Left ventricle myocardium inferior (tissue), 1 donor: ENCODE measurements around the gene PRR5L. TPM values are rescaled to one million over a fixed set of nuclear protein-coding genes. Genes with fewer than 3 reads are reported as not detected.

Source experiments
- DNase-seq: peaks from one replicate; pipeline ENCODE4 v3.0.0-alpha.2; 2020
- H3K27ac ChIP-seq: fragments of 200-600 bp; replicated peaks from 2 replicates; pipeline ENCODE4 v1.8.0; 2021
- H3K27me3 ChIP-seq: fragments of 200-600 bp; 2 replicates; pipeline ENCODE4 v1.8.0; 2021; ENCODE audit warnings: low read depth
- H3K36me3 ChIP-seq: fragments of 200-600 bp; 2 replicates; pipeline ENCODE4 v1.8.0; 2021
- H3K4me1 ChIP-seq: fragments of 200-600 bp; 2 replicates; pipeline ENCODE4 v1.8.0; 2021
- H3K4me3 ChIP-seq: fragments of 200-600 bp; 2 replicates; pipeline ENCODE4 v1.8.0; 2021; ENCODE audit warnings: mild to moderate bottlenecking, moderate library complexity
- H3K9me3 ChIP-seq: fragments of 200-600 bp; replicated peaks from 2 replicates; pipeline ENCODE4 v1.8.0; 2021
- intact Hi-C: fragments of 100-400 bp; cut with micrococcal nuclease; formaldehyde crosslinking; loops from one replicate; pipeline ENCODE4 v1.11.0; 2022
- total RNA-seq: library from RNA; stranded (reverse); fragmentation: NEBNext Ultra II Directional; extraction: Animal tissue kit (Norgen Biotek cat#: 25700); gene quantifications from one replicate; pipeline ENCODE4 v1.2.1, GENCODE V29; 2021
- TF ChIP-seq, protein P1 (sequence below): fragments of 200-600 bp; IDR thresholded peaks from 2 replicates; pipeline ENCODE4 v1.8.0; 2021; ENCODE audit warnings: antibody characterized with exemption, mild to moderate bottlenecking, borderline replicate concordance
- donor health status: DM: no; HTN: yes; CAD: no; lungs with severe emphysema.

The PRR5L gene
- total RNA-seq, 1 donor from 2014 or later, result 1.3 TPM

DNA sequence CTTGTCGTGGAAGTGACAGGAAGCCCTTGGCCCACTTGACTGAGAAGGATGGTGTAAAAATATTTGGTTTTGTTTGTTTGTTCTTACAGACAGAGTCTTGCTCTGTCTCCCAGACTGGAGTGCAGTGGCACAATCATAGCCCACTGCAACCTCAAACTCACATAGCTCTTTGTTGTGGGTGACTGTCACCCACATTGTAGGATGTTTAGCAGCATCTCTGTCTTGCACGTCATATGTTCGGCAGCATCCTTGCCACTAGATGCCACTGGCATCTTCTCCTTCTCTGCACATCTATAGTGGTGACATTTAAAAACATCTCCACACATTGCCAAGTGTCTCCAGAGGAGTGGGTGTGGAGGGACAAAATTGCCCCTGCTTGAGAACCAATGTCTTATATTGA is 56.8 kb downstream of the PRR5L start:
- no peak for DNase-seq
- H3K4me1 ChIP-seq, result no peaks in the 10 kb centered on the region
- no peaks in the 10 kb centered on the region for H3K36me3 ChIP-seq
- intact Hi-C loops, result no loop called here
- H3K9me3 ChIP-seq, result no peaks in the 10 kb centered on the region
- no peak overlapping the region for H3K27ac ChIP-seq
- peaks cover 15% of the 10 kb centered on the region for H3K27me3 ChIP-seq
- TF ChIP-seq, protein P1, sequence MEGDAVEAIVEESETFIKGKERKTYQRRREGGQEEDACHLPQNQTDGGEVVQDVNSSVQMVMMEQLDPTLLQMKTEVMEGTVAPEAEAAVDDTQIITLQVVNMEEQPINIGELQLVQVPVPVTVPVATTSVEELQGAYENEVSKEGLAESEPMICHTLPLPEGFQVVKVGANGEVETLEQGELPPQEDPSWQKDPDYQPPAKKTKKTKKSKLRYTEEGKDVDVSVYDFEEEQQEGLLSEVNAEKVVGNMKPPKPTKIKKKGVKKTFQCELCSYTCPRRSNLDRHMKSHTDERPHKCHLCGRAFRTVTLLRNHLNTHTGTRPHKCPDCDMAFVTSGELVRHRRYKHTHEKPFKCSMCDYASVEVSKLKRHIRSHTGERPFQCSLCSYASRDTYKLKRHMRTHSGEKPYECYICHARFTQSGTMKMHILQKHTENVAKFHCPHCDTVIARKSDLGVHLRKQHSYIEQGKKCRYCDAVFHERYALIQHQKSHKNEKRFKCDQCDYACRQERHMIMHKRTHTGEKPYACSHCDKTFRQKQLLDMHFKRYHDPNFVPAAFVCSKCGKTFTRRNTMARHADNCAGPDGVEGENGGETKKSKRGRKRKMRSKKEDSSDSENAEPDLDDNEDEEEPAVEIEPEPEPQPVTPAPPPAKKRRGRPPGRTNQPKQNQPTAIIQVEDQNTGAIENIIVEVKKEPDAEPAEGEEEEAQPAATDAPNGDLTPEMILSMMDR, result no peak
- H3K4me3 ChIP-seq, result no peak overlapping the region

DNA sequence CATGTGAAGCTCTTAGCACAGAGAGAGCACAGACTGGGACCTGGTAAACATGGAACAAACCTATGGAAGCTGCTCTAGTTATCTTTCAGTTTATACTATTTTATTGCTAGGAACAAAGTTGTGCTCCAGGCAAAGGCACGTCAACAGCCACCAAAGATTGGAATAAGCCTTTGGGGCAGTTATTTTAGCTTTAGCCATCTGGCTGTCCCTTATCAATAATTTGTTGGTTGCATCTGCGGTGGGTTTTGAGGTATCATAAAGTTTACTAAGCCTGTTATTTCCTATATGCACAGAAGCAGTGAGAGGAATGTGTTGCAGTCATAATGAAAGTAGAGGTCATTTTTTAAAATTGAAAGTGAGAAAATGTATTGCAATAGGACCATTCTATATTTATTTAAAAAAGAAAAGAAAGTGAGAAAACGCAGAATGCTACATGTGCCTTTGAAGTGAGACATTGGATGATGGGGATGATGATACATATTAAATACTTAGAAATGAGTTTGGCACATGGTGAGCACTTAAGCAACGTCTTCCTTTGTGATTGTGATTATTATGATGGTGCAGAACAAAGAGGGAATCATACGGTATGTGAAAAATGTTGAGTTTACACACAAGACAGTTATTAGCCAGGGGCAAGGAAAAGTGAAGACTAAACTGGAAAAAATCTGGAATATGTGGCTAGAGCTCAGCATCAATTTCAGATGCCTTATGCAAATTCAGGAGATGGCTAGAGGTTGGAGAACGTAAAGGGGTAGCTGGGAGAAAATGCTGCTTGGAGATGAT is 58.3 kb downstream of the PRR5L start:
- intact Hi-C loops, result no loop called here
- Histone ChIP-seq H3K36me3 (no peaks in the 10 kb centered on the region), H3K27me3 (peaks cover 29% of the 10 kb centered on the region), H3K9me3 (no peaks in the 10 kb centered on the region), H3K4me1 (no peaks in the 10 kb centered on the region), H3K4me3 (no peak overlapping the region), H3K27ac (no peak overlapping the region)
- TF ChIP-seq, protein P1, result no peak
- no peak for DNase-seq

DNA sequence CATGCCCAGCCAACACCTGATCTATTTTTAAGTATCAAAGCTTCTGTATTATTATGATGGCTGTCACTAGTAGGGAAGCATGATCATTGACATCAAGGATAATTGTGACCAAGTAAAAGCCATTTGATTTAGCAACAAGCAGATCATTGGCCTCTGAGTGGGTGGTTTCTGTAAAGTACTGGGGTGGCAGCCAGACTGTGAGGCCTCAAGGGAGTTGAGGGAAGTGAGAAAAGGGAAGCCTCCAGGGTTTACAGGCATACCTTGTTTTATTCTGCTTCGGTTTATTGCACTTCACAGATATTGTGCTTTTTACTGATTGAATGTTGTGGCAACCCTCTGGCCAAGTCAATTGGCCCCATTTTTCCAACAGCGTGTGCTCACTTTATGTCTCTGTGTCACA is 60.1 kb downstream of the PRR5L start:
- Histone ChIP-seq H3K27me3 (peaks cover 41% of the 10 kb centered on the region), H3K4me3 (no peak overlapping the region), H3K4me1 (no peaks in the 10 kb centered on the region), H3K27ac (no peak overlapping the region), H3K36me3 (no peaks in the 10 kb centered on the region), H3K9me3 (no peaks in the 10 kb centered on the region)
- TF ChIP-seq, protein P1, result no peak
- intact Hi-C loops, result no loop called here
- no peak for DNase-seq

DNA sequence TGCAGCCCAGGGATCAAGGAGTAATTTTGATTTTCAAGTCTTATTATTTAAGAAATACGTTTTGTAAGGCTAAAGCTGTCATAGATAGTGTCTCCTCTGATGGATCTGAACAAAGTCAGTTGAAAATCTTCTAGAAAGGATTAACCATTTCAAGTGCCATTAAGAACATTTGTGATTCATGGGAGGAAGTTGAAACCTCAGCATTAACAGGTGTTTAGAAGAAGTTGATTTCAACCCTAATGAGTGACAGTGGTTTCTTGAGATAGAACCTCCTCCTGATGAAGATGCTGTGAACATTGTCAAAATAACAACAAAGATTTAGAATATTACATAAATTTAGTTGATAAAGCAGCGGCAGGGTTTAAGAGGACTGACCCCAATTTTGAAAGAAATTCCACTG is 61.7 kb downstream of the PRR5L start:
- TF ChIP-seq, protein P1, result no peak
- Histone ChIP-seq H3K4me1 (no peaks in the 10 kb centered on the region), H3K4me3 (no peak overlapping the region), H3K27me3 (peaks cover 51% of the 10 kb centered on the region), H3K36me3 (no peaks in the 10 kb centered on the region), H3K27ac (no peak overlapping the region), H3K9me3 (no peaks in the 10 kb centered on the region)
- no peak for DNase-seq
- intact Hi-C loops, result no loop called here

DNA sequence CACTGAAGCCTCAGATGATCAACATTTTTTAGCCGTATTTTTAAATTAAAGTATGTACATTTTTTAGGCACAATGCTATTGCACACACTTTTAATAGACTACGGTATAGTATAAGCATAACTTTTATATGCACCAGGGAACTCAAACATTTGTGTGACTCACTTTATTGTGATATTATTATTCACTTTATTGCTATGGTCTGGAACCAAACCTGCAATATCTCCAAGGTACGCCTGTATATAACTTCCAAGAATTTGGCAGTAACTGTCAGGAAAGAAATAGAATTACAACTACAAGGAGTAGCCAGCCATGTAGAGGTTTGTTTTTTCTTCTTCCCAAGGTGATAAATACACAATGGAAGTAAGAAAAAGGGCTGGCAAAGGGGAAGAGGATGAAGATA is 62.3 kb downstream of the PRR5L start:
- Histone ChIP-seq H3K4me1 (no peaks in the 10 kb centered on the region), H3K4me3 (no peak overlapping the region), H3K27ac (no peak overlapping the region), H3K9me3 (no peaks in the 10 kb centered on the region), H3K36me3 (no peaks in the 10 kb centered on the region), H3K27me3 (peaks cover 52% of the 10 kb centered on the region)
- DNase-seq, result no peak
- TF ChIP-seq, protein P1, result no peak
- intact Hi-C loops, result no loop called here
